ENCODE results near the gene MIEF1.
A peak's percentile ranks its signal among the peaks of the same experiment; 100 is the strongest.

The MIEF1 gene

DNA sequence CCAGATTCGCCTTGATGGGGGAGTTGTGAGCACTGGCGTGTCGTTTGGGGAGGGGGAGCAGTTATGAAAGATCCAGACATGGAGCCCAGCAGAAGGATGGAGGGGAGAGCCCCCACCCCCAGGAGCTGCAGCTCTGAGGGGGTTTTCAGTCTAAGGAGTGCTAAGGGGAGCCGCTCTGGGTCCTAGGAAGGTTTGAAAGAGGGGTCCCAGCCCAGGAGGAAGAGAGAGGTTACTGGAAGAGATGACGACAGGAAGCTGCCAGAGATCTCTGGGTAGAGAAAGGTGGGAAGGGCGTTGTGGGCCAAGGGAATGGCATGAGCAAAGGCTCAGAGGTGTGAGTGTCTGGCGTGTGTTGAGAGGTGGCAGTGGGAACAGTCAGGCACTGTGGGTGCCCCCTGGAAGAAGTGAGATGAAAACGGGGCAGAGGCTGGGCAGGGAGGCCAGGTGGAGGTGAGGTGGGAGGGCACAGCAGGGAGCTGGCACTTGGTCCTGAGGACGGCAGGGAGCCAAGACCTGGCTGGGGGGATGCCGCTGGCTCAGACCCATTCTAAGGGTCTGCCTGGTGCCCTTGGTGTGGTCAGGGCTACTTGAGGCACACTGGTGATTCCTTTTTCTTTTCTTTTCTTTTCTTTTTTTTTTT is 43.5 kb upstream of the MIEF1 start:
- no peaks in the 10 kb centered on the region for H3K36me3 ChIP-seq
- peaks cover 29 to 45% (median 40%) of the 10 kb centered on the region in 10 experiments for H3K4me1 ChIP-seq
- no peaks in the 10 kb centered on the region for H4K20me1 ChIP-seq
- H3K27ac ChIP-seq: peak overlapping the region in 10 of 11 experiments; percentile 57 to 81 (median 72); a peak in 14 of 22 replicates
- H3K9ac ChIP-seq: peak overlapping the region; percentile 74 to 86 (median 81)
- H3K27me3 ChIP-seq: peaks cover 0 to 18% (median 11%) of the 10 kb centered on the region in 11 experiments; a peak in 12 of 22 replicates
- peak overlapping the region; percentile 61 to 78 (median 71) for H3K4me3 ChIP-seq
- TF ChIP-seq Cebpa-rat (IDR thresholded peaks at IDR 0.05): no peak
- peak overlapping the region; percentile 85 to 99 (median 93) for H3K4me2 ChIP-seq
- H3K9me3 ChIP-seq (replicated peaks in 1 of 11): no peaks in the 10 kb centered on the region

- Histone ChIP-seq H4K20me1 (no peaks in the 10 kb centered on the region), H3K27me3 (peaks cover 0 to 18% (median 11%) of the 10 kb centered on the region in 11 experiments; a peak in 12 of 22 replicates), H3K9me3 (replicated peaks in 1 of 11) (no peaks in the 10 kb centered on the region), H3K4me3 (no peak overlapping the region), H3K9ac (no peak overlapping the region), H3K27ac (no peak overlapping the region), H3K36me3 (no peaks in the 10 kb centered on the region), H3K4me1 (peaks cover 35 to 47% (median 39%) of the 10 kb centered on the region in 10 experiments), H3K4me2 (no peak overlapping the region)
- no peak for TF ChIP-seq Cebpa-rat (IDR thresholded peaks at IDR 0.05)
Measured at GRCh38 chr22:39459681-39460080, 42.4 kb upstream of the MIEF1 start.

DNA sequence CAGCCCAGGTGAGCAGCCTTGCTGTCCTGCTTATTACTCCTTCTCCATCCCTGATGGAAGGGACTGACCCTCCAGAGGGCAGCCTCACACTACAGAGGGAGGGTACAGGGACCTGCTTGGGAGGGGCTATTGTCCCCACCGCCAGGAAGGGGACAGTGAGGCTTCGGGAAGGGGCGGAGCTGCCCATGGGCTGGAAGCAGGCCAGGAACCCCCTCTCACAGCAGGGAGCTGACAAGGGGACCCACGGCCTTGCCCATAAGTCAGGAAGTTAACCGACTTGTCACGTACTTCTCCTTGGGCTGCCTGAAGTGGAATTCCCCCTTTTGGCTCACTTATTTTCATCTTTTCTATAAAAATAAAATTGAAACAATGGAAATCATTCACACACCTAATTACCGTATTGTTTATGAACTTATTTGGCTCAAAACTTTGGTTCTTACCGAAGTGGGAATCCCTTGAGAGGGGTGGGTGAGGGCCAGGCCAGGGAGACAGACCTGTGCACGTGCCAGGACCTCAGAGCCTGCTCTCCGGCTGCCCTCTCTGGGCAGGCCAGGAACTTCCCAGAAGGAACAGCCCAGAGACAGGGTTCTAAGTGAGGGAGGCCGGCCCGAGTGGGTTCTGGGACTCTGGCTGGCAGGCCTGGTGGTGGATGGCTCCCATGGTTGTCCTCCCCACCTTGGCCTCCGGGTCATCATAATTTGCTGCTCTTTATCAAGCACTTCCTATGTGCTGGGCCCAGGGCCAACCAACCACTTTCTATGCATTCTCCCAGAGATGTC is 39.5 kb upstream of the MIEF1 start:
- no peak for TF ChIP-seq Cebpa-rat (IDR thresholded peaks at IDR 0.05)
- Histone ChIP-seq H3K36me3 (no peaks in the 10 kb centered on the region), H3K9ac (peak overlapping the region in 9 of 11 experiments; percentile 5 to 49 (median 24); a peak in 9 of 22 replicates), H3K27me3 (peaks cover 0 to 13% (median 10%) of the 10 kb centered on the region in 11 experiments; a peak in 12 of 22 replicates), H3K4me3 (no peak overlapping the region), H3K4me1 (peaks cover 60 to 76% (median 68%) of the 10 kb centered on the region in 10 experiments), H3K4me2 (peak overlapping the region; percentile 42 to 72 (median 57); a peak in 21 of 22 replicates), H4K20me1 (no peaks in the 10 kb centered on the region), H3K27ac (peak overlapping the region in 8 of 11 experiments; percentile 16 to 57 (median 46); a peak in 13 of 22 replicates), H3K9me3 (replicated peaks in 1 of 11) (no peaks in the 10 kb centered on the region)

- H3K4me2 ChIP-seq: peak overlapping the region; percentile 42 to 72 (median 57); a peak in 17 of 22 replicates
- no peak overlapping the region for H3K4me3 ChIP-seq
- H3K4me1 ChIP-seq: peaks cover 63 to 79% (median 71%) of the 10 kb centered on the region in 10 experiments
- peaks cover 0 to 7% (median 5%) of the 10 kb centered on the region in 11 experiments; a peak in 12 of 22 replicates for H3K27me3 ChIP-seq
- peak overlapping the region in 4 of 11 experiments; percentile 19 to 49 (median 32); a peak in 2 of 22 replicates for H3K9ac ChIP-seq
- no peaks in the 10 kb centered on the region for H3K9me3 ChIP-seq (replicated peaks in 1 of 11)
- H4K20me1 ChIP-seq: 0 out of 22 replicates have a peak, but pooled peaks cover 0 to 5% (median 0%) of the 10 kb centered on the region in 11 experiments
- no peak for TF ChIP-seq Cebpa-rat (IDR thresholded peaks at IDR 0.05)
- no peaks in the 10 kb centered on the region for H3K36me3 ChIP-seq
- peak overlapping the region in 7 of 11 experiments; percentile 16 to 57 (median 46); a peak in 9 of 22 replicates for H3K27ac ChIP-seq
Measured at GRCh38 chr22:39463277-39463676, 38.8 kb upstream of the MIEF1 start.

DNA sequence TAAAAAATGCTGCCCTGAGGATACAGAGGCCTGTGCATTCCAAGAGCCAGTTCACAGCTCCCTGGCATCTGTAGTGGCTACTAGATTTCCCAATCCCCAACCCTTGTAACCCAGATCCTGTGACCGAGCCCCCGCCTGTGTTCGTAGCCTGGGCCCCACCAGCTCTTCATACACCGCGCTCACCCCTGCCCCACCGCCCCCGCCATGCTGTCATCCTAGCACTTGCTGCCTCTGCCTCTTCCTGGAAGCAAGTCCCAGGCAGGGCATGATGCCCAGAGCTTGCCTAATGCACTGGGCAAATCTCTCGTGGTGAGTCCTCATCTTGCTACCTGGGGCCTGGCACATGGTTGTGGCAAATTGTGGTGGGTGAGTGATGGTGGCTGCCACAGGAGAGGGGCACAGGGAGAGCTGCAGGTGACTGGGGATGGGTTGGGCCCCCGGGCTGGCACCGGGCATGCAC is 38.1 kb upstream of the MIEF1 start:
- 0 out of 22 replicates have a peak, but pooled peaks cover 0 to 7% (median 0%) of the 10 kb centered on the region in 11 experiments for H4K20me1 ChIP-seq
- peaks cover 63 to 80% (median 71%) of the 10 kb centered on the region in 10 experiments for H3K4me1 ChIP-seq

DNA sequence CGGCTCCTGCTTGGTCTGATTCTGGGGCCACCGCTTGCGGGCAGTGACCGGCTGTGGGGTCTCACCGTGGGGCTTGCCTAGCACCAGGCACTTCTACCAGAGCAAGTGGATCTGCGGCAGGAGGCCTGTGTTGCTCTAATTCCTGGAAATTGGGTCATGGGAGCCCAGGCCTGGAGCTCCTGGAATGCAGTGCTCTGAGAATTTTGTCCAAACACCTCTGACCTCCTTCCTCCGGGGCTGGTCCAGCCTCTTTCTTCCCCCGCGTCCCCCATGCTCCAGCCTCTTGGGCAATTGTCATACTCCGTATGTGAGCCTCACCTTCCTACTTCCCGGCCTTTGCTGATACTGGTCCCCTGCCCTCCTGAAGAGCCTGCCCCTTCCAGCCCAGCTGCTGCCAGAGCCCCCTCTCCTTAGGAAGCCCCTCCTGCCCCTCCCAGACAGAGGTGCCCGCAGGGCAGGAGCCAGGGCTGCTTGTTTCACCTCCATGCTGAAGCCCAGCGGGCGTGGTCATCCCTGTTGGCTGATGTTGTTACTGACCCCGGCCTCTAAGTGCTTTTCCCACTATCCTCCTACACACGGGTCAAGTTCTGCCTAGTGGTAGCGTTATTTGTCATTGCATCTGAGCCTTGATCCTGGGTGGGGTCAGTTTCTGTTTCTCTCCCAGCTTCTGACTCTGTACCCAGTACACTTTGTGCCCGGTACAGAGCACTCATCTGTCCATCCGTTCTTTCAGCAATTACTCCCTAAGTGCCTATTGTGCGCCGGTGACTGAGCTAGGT is 35.7 kb upstream of the MIEF1 start:
- no peak for TF ChIP-seq Cebpa-rat (IDR thresholded peaks at IDR 0.05)
- 0 out of 22 replicates have a peak, but pooled peaks cover 0 to 7% (median 0%) of the 10 kb centered on the region in 11 experiments for H4K20me1 ChIP-seq
- peaks cover 84 to 99% (median 91%) of the 10 kb centered on the region in 10 experiments for H3K4me1 ChIP-seq
- peak overlapping the region in 2 of 11 experiments; percentile 4 to 23; a peak in 2 of 22 replicates for H3K27ac ChIP-seq
- H3K36me3 ChIP-seq: no peaks in the 10 kb centered on the region
- no peak overlapping the region for H3K4me3 ChIP-seq
- H3K27me3 ChIP-seq: no peaks in the 10 kb centered on the region
- H3K9ac ChIP-seq: peak overlapping the region in 5 of 11 experiments; percentile 28 to 49 (median 38); a peak in 3 of 22 replicates
- no peaks in the 10 kb centered on the region for H3K9me3 ChIP-seq (replicated peaks in 1 of 11)
- H3K4me2 ChIP-seq: peak overlapping the region; percentile 57 to 88 (median 72)

More for the DNA sequence above, 38.1 kb upstream of the MIEF1 start:
- Histone ChIP-seq H3K4me2 (peak overlapping the region in 5 of 11 experiments; percentile 6 to 72 (median 67); a peak in 7 of 22 replicates), H3K9ac (no peak overlapping the region; a peak in 1 of 22 replicates), H3K27me3 (0 out of 22 replicates have a peak, but pooled peaks cover 0 to under 1% (median 0%) of the 10 kb centered on the region in 11 experiments), H3K36me3 (no peaks in the 10 kb centered on the region), H3K9me3 (replicated peaks in 1 of 11) (no peaks in the 10 kb centered on the region), H3K4me3 (no peak overlapping the region), H3K27ac (0 out of 22 replicates have a peak overlapping the region, but pooled peaks of 1 of the 11 experiments have one; percentile 30)
- TF ChIP-seq Cebpa-rat (IDR thresholded peaks at IDR 0.05): no peak

DNA sequence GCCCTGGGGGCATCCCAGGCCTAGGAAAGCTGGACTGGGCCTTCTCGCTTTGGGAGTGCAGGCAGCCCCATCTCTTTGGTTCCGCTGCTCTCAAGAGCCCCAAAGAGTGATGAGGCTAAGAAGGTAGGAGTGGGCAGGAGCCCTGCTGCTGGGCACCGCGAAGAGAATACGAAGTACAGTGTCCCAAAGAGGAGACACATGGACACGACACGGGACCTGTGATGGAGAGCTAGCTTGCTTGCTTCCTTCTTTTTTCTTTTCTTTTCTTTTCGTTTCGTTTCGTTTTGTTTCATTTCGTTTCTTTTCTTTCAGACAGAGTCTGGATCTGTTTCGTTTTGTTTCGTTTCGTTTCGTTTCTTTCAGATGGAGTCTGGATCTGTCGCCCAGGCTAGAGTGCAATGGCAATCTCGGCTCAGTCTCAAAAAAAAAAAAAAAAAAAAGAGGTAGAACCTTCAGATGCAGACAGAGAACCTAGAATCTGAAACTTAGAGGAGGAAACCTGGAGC is 34.6 kb upstream of the MIEF1 start:
- no peak for TF ChIP-seq Cebpa-rat (IDR thresholded peaks at IDR 0.05)
- peaks cover 0 to 11% (median 0%) of the 10 kb centered on the region in 11 experiments; a peak in 3 of 22 replicates for H4K20me1 ChIP-seq
- no peaks in the 10 kb centered on the region for H3K9me3 ChIP-seq (replicated peaks in 1 of 11)
- no peak overlapping the region for H3K9ac ChIP-seq
- no peaks in the 10 kb centered on the region for H3K27me3 ChIP-seq
- no peak overlapping the region for H3K4me3 ChIP-seq
- H3K27ac ChIP-seq: no peak overlapping the region
- H3K4me2 ChIP-seq: peak overlapping the region in 10 of 11 experiments; percentile 31 to 99 (median 90); a peak in 11 of 22 replicates
- no peaks in the 10 kb centered on the region for H3K36me3 ChIP-seq
- peaks cover 85 to 99% (median 94%) of the 10 kb centered on the region in 10 experiments for H3K4me1 ChIP-seq
